Stimulated activated effector memory CD8-positive, alpha-beta T cell treated with anti-CD3 and anti-CD28 coated beads, Interleukin-12 subunit alpha, Interleukin-12 subunit beta, amount 100 ng/mL, for 72 hours (primary cell): Measurements from ENCODE around the gene OR8I2.
"Not testable (repeated sequence)": the region's sequence is repeated elsewhere in the genome, so short reads cannot be mapped to it uniquely, and the experiment has no call there.

Experiments
- ATAC-seq: fragments of 150-1000 bp; cut with Tn5 transposase; 2 replicates; pipeline ENCODE4 v1.10.0; 2021
- DNase-seq, 2 donors: peaks; one replicate each; pipeline ENCODE4 v3.0.0; 2021 to 2022; ENCODE audit warnings: low spot score in 2 of 2
- H3K27ac Mint-ChIP-seq: one replicate; pipeline ENCODE4 v1.8.0; 2022; ENCODE audit warnings: mild to moderate bottlenecking, mixed read lengths
- H3K36me3 Mint-ChIP-seq: one replicate; pipeline ENCODE4 v1.8.0; 2022; ENCODE audit warnings: mild to moderate bottlenecking, mixed read lengths
- H3K4me1 Mint-ChIP-seq: one replicate; pipeline ENCODE4 v1.8.0; 2022; ENCODE audit warnings: mixed read lengths
- H3K4me3 Mint-ChIP-seq: one replicate; pipeline ENCODE4 v1.8.0; 2022; ENCODE audit warnings: mild to moderate bottlenecking, mixed read lengths
- H3K9me3 Mint-ChIP-seq: one replicate; pipeline ENCODE4 v1.8.0; 2022; ENCODE audit warnings: mixed read lengths

The OR8I2 gene

GRCh38 chr11:56093008-56093407, at the start of gene OR8I2:
TSS of gene OR8I2 (plus strand) at chr11:56093308. CDS start at chr11:56093308, 0 bp downstream.
- H3K4me1 Mint-ChIP-seq: no peaks in the 10 kb centered on the region
- no peaks in the 10 kb centered on the region for H3K36me3 Mint-ChIP-seq
- H3K9me3 Mint-ChIP-seq: peaks cover 26% of the 10 kb centered on the region
- no peak within 1 kb of the TSS for H3K4me3 Mint-ChIP-seq
- no peak within 1 kb of the TSS for H3K27ac Mint-ChIP-seq
- DNase-seq: no peak
- no peak for ATAC-seq

- no peaks in the 10 kb centered on the region for H3K4me1 Mint-ChIP-seq
- DNase-seq (no peak), ATAC-seq (no peak)
- no peak overlapping the region for H3K4me3 Mint-ChIP-seq
- H3K9me3 Mint-ChIP-seq: peaks cover 10% of the 10 kb centered on the region
- no peak overlapping the region for H3K27ac Mint-ChIP-seq
- no peaks in the 10 kb centered on the region for H3K36me3 Mint-ChIP-seq
These were observed 47.6 kb upstream of the OR8I2 start for GRCh38 chr11:56045538-56045937.

- Mint-ChIP-seq H3K4me3 (no peak overlapping the region), H3K27ac (no peak overlapping the region), H3K36me3 (no peaks in the 10 kb centered on the region), H3K4me1 (no peaks in the 10 kb centered on the region), H3K9me3 (peaks cover 18% of the 10 kb centered on the region)
- DNase-seq (no peak), ATAC-seq (no peak)
These were observed 44.6 kb upstream of the OR8I2 start for GRCh38 chr11:56048480-56048879.

- H3K36me3 Mint-ChIP-seq: no peaks in the 10 kb centered on the region
- DNase-seq: no peak
- H3K9me3 Mint-ChIP-seq: peaks cover 19% of the 10 kb centered on the region
- H3K4me3 Mint-ChIP-seq: no peak overlapping the region
- no peak for ATAC-seq
- H3K27ac Mint-ChIP-seq: no peak overlapping the region
- no peaks in the 10 kb centered on the region for H3K4me1 Mint-ChIP-seq
These were observed 43.6 kb upstream of the OR8I2 start for GRCh38 chr11:56049487-56049886.

GRCh38 chr11:56056366-56056765, 36.7 kb upstream of the OR8I2 start:
- H3K36me3 Mint-ChIP-seq, H3K4me1 Mint-ChIP-seq, H3K27ac Mint-ChIP-seq, H3K4me3 Mint-ChIP-seq, DNase-seq, ATAC-seq: not testable (repeated sequence)
- H3K9me3 Mint-ChIP-seq: peaks cover 35% of the 10 kb centered on the region

GRCh38 chr11:56057661-56058237, 35.4 kb upstream of the OR8I2 start:
- H3K4me3 Mint-ChIP-seq, H3K36me3 Mint-ChIP-seq, H3K27ac Mint-ChIP-seq, H3K4me1 Mint-ChIP-seq, ATAC-seq, DNase-seq: not testable (repeated sequence)
- H3K9me3 Mint-ChIP-seq: peaks cover 29% of the 10 kb centered on the region

- H3K36me3 Mint-ChIP-seq, ATAC-seq, H3K4me1 Mint-ChIP-seq, DNase-seq, H3K4me3 Mint-ChIP-seq, H3K27ac Mint-ChIP-seq: not testable (repeated sequence)
- H3K9me3 Mint-ChIP-seq: peaks cover 29% of the 10 kb centered on the region
These were observed 34.8 kb upstream of the OR8I2 start for GRCh38 chr11:56058260-56058780.

GRCh38 chr11:56066980-56067379, 26.1 kb upstream of the OR8I2 start:
- Mint-ChIP-seq H3K9me3 (peaks cover 18% of the 10 kb centered on the region), H3K4me1 (no peaks in the 10 kb centered on the region), H3K4me3 (no peak overlapping the region), H3K27ac (no peak overlapping the region), H3K36me3 (no peaks in the 10 kb centered on the region)
- no peak for ATAC-seq
- DNase-seq: no peak

- no peak overlapping the region for H3K4me3 Mint-ChIP-seq
- no peak overlapping the region for H3K27ac Mint-ChIP-seq
- no peak for DNase-seq
- ATAC-seq: no peak
- no peaks in the 10 kb centered on the region for H3K36me3 Mint-ChIP-seq
- H3K4me1 Mint-ChIP-seq: no peaks in the 10 kb centered on the region
- peaks cover 23% of the 10 kb centered on the region for H3K9me3 Mint-ChIP-seq
These were observed 3.4 kb upstream of the OR8I2 start for GRCh38 chr11:56089697-56090096.

- Mint-ChIP-seq H3K36me3 (no peaks in the 10 kb centered on the region), H3K9me3 (peaks cover 11% of the 10 kb centered on the region), H3K27ac (no peak within 1 kb of the TSS), H3K4me3 (no peak within 1 kb of the TSS), H3K4me1 (no peaks in the 10 kb centered on the region)
- DNase-seq (no peak), ATAC-seq (no peak)
These were observed 10.2 kb downstream of the OR8I2 start, which contains the start of gene OR8H2 for GRCh38 chr11:56103210-56103737. TSS of gene OR8H2 (plus strand) at chr11:56103687. CDS start at chr11:56105043, 1,356 bp downstream.

GRCh38 chr11:56122073-56122472, 29.0 kb downstream of the OR8I2 start, which contains the start of gene OR8H3:
TSS of gene OR8H3 (plus strand) at chr11:56122373. CDS start at chr11:56122373, 0 bp downstream.
- no peaks in the 10 kb centered on the region for H3K36me3 Mint-ChIP-seq
- ATAC-seq (no peak), DNase-seq (no peak)
- peaks cover 16% of the 10 kb centered on the region for H3K9me3 Mint-ChIP-seq
- H3K4me3 Mint-ChIP-seq: no peak within 1 kb of the TSS
- H3K4me1 Mint-ChIP-seq: no peaks in the 10 kb centered on the region
- no peak within 1 kb of the TSS for H3K27ac Mint-ChIP-seq

GRCh38 chr11:56140151-56140661, 47.1 kb downstream of the OR8I2 start, which contains the start of gene OR8J3:
TSS of gene OR8J3 (minus strand) at chr11:56140201. CDS start at chr11:56137718, 2,483 bp downstream.
- DNase-seq (no peak), ATAC-seq (no peak)
- Mint-ChIP-seq H3K4me3 (no peak within 1 kb of the TSS), H3K36me3 (no peaks in the 10 kb centered on the region), H3K4me1 (no peaks in the 10 kb centered on the region), H3K27ac (no peak within 1 kb of the TSS), H3K9me3 (peaks cover 22% of the 10 kb centered on the region)

- ATAC-seq, H3K4me3 Mint-ChIP-seq, H3K4me1 Mint-ChIP-seq, H3K27ac Mint-ChIP-seq, DNase-seq, H3K36me3 Mint-ChIP-seq: not testable (repeated sequence)
- peaks cover 13% of the 10 kb centered on the region for H3K9me3 Mint-ChIP-seq
These were observed 50.6 kb downstream of the OR8I2 start for GRCh38 chr11:56143681-56144080.
